ENCODE results near the gene CDC42SE1.

The CDC42SE1 gene

DNA sequence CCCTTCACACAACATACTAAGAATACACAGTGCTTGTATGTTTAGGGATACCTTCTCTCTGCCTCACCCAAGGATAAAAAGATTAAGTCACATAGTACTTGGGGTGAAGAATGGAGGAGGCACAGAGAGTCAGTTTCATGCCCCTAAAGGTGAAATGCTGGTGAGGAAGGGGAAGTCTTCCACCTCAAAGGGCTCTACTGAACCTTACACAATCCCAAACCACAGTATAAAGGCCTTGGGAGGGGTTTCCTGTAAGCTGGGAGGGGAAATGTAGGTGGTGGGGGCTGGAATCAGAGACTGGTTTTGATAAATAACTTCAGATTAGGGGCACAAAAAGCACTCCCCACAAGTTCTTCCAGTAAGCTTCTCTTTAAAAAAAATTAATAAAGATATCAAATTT, 56.2 kb downstream of the CDC42SE1 start:
- FAIRE-seq (no peak), DNase-seq (ENCODE audit: insufficient read length, low spot score) (no peak)
- TF ChIP-seq, protein P1, sequence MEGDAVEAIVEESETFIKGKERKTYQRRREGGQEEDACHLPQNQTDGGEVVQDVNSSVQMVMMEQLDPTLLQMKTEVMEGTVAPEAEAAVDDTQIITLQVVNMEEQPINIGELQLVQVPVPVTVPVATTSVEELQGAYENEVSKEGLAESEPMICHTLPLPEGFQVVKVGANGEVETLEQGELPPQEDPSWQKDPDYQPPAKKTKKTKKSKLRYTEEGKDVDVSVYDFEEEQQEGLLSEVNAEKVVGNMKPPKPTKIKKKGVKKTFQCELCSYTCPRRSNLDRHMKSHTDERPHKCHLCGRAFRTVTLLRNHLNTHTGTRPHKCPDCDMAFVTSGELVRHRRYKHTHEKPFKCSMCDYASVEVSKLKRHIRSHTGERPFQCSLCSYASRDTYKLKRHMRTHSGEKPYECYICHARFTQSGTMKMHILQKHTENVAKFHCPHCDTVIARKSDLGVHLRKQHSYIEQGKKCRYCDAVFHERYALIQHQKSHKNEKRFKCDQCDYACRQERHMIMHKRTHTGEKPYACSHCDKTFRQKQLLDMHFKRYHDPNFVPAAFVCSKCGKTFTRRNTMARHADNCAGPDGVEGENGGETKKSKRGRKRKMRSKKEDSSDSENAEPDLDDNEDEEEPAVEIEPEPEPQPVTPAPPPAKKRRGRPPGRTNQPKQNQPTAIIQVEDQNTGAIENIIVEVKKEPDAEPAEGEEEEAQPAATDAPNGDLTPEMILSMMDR (IDR thresholded peaks at IDR 0.05; ENCODE audit: insufficient read depth, missing control alignments): no peak

DNA sequence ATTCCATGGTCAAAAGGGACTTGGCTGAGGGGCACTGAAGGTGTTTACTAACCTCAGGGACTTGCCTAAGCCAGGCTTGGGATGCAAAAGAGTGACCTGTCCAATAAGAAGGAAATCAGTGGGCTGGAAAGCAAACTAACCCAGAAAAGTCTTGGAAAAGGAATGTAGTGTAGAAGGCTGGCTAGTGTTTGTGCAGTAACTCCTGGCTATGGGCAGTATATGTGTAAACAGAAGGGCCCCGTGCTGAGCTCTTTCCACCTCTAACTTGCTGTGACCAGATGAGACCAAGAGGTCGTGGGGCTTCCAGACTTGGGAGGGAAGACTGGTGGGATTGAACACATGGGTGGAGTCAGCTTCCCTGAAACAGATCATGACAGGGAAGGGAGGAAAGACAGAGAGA, 56.8 kb downstream of the CDC42SE1 start:
- no peak for FAIRE-seq

DNA sequence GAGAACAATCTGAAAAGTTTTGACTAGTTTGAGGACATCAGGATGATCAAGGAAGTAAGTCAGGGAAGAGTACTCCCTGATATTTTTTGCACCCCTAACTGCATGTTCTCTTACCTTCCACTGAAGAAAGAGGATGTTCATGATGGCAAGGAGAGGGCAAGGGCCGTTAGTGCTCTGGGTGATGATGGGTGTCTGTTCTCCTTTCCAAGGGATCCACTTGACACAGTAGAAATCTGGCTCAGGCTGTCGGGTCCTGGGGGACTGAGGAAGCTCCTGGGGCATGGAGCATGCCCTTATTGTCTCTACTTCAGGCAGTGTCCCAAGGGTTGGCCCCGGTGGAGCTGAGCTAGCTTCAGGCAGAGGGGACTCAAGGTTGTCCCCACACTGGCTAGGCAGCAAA, 57.4 kb downstream of the CDC42SE1 start:
- no peak for FAIRE-seq
- DNase-seq (ENCODE audit: insufficient read length, low spot score): no peak
- TF ChIP-seq, protein P1 (IDR thresholded peaks at IDR 0.05; ENCODE audit: insufficient read depth, missing control alignments): no peak

More for the DNA sequence above, 56.8 kb downstream of the CDC42SE1 start:
- TF ChIP-seq, protein P1 (IDR thresholded peaks at IDR 0.05; ENCODE audit: insufficient read depth, missing control alignments): no peak
- DNase-seq (ENCODE audit: insufficient read length, low spot score): no peak

DNA sequence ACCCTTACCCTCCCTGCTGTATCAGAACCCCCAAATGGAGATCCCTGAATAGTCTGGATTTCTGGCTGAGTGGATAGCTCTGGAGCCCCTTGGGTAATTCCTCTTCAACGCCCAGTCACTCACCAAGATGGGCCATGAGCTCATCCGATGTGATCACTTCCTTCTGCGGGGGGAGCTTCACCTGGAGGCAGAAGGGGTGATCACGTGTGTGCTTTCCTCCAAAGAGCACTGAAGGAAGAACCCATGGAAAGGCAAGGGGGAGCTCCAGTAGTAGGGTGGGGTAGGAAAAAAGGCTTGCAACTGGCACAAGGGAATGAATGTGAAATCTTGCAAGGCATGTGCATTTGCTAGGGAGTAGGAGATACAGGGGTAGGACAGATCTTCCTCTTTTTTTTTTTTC, 57.8 kb downstream of the CDC42SE1 start:
- FAIRE-seq (no peak), DNase-seq (ENCODE audit: insufficient read length, low spot score) (no peak)
- TF ChIP-seq, protein P1 (IDR thresholded peaks at IDR 0.05; ENCODE audit: insufficient read depth, missing control alignments): no peak

All from D721Med (cell line).